NB4 (cell line): ENCODE measurements around the gene MAP3K20.

ENCODE experiments used
- CTCF ChIP-seq: IDR thresholded peaks from one replicate; pipeline ENCODE4 v1.5.1; 2012; ENCODE audit warnings: low read depth, low read length
- MAX ChIP-seq: IDR thresholded peaks from 2 replicates; pipeline ENCODE4 v1.6.1; 2011; ENCODE audit warnings: low read depth, low read length
- MYC ChIP-seq: IDR thresholded peaks from 2 replicates; pipeline ENCODE4 v1.6.1; 2011; ENCODE audit warnings: low read depth, low read length
- POLR2A ChIP-seq: IDR thresholded peaks from 2 replicates; pipeline ENCODE4 v1.6.1; 2011; ENCODE audit warnings: mild to moderate bottlenecking; ENCODE audit not compliant: insufficient read length; ENCODE audit errors: extremely low read depth

- TF ChIP-seq CTCF = no peak
- TF ChIP-seq MYC = no peak
- no peak for TF ChIP-seq POLR2A
- TF ChIP-seq MAX = no peak
Observed at GRCh38 chr2:173092844-173093402, 17.3 kb downstream of the MAP3K20 start.
